WTC11 (cell line): ENCODE data around the gene ELAC2. TPM values are rescaled to one million over a fixed set of nuclear protein-coding genes. Genes with fewer than 3 reads are reported as not detected.

Experiments used
- ATAC-seq: fragments of 200-7000 bp; cut with Tn5 transposase; 2 replicates; pipeline ENCODE4 v1.10.0; 2021; ENCODE audit warnings: mild to moderate bottlenecking, moderate library complexity
- CTCF ChIA-PET: fragments of 300-600 bp; sonication (Branson Sonifier 250); formaldehyde crosslinking; loops from one replicate; lab custom pipeline; 2021; ENCODE audit warnings: antibody characterized with exemption; lab: Charles Lee
- POLR2A ChIA-PET: fragments of 350-600 bp; sonication (Branson Sonifier 250); formaldehyde crosslinking; loops from one replicate; lab custom pipeline; 2021; ENCODE audit warnings: antibody characterized with exemption; lab: Charles Lee
- DNase-seq: peaks from one replicate; pipeline ENCODE4 v3.0.0; 2021; ENCODE audit warnings: low spot score
- H3K27ac Mint-ChIP-seq: 2 replicates; pipeline ENCODE4 v1.8.0; 2021; ENCODE audit warnings: mixed read lengths
- H3K27me3 Mint-ChIP-seq: 2 replicates; pipeline ENCODE4 v1.8.0; 2021; ENCODE audit warnings: low read depth, mild to moderate bottlenecking, moderate library complexity, mixed read lengths
- H3K36me3 Mint-ChIP-seq: 2 replicates; pipeline ENCODE4 v1.8.0; 2021; ENCODE audit warnings: mixed read lengths
- H3K4me1 Mint-ChIP-seq: 2 replicates; pipeline ENCODE4 v1.8.0; 2022; ENCODE audit warnings: mixed read lengths
- H3K4me3 Mint-ChIP-seq: 2 replicates; pipeline ENCODE4 v1.8.0; 2021; ENCODE audit warnings: mild to moderate bottlenecking, moderate library complexity, mixed read lengths
- H3K9me3 Mint-ChIP-seq: 2 replicates; pipeline ENCODE4 v1.8.0; 2021; ENCODE audit warnings: mixed read lengths
- AFF4 ChIP-seq: sonication (generic); formaldehyde crosslinking; IDR thresholded peaks from 2 replicates; pipeline ENCODE4 v1.8.1; 2023; ENCODE audit warnings: mild to moderate bottlenecking, missing genetic modification reagents, borderline replicate concordance
- CTCF ChIP-seq: fragments of 200-600 bp; IDR thresholded peaks from 2 replicates; pipeline ENCODE4 v1.8.0; 2022; ENCODE audit warnings: antibody characterized with exemption
- E2F4 ChIP-seq: sonication (generic); formaldehyde crosslinking; IDR thresholded peaks from 2 replicates; pipeline ENCODE4 v1.8.1; 2022; ENCODE audit warnings: low read depth, mild to moderate bottlenecking, moderate library complexity, missing genetic modification reagents, borderline replicate concordance
- EMX1 ChIP-seq: fragments of 250-450 bp; sonication (Bioruptor Pico); IDR thresholded peaks from 2 replicates; pipeline ENCODE4 v1.8.0; 2021; ENCODE audit warnings: mild to moderate bottlenecking
- ETV6 ChIP-seq: sonication (generic); formaldehyde crosslinking; IDR thresholded peaks from 2 replicates; pipeline ENCODE4 v1.8.1; 2022; ENCODE audit warnings: mild to moderate bottlenecking, missing genetic modification reagents
- FOXK1 ChIP-seq: sonication (generic); formaldehyde crosslinking; IDR thresholded peaks from 2 replicates; pipeline ENCODE4 v1.8.0; 2022; ENCODE audit warnings: mild to moderate bottlenecking, moderate library complexity, missing genetic modification reagents
- GTF2I ChIP-seq: fragments of 250-450 bp; sonication (Bioruptor Pico); conservative IDR thresholded peaks from 2 replicates; pipeline ENCODE4 v1.4.0; 2021; ENCODE audit warnings: mild to moderate bottlenecking
- HMGA2 ChIP-seq: fragments of 250-450 bp; sonication (Bioruptor Pico); IDR thresholded peaks from 2 replicates; pipeline ENCODE4 v1.4.0; 2021; ENCODE audit warnings: mild to moderate bottlenecking, moderate library complexity
- HMGXB4 ChIP-seq: sonication (generic); formaldehyde crosslinking; IDR thresholded peaks from 2 replicates; pipeline ENCODE4 v1.8.1; 2023; ENCODE audit warnings: mild to moderate bottlenecking, moderate library complexity, missing genetic modification reagents
- KAT7 ChIP-seq: sonication (generic); formaldehyde crosslinking; IDR thresholded peaks from 2 replicates; pipeline ENCODE4 v1.8.1; 2023; ENCODE audit warnings: missing genetic modification reagents, mild to moderate bottlenecking, borderline replicate concordance
- NFE2L1 ChIP-seq: sonication (generic); formaldehyde crosslinking; IDR thresholded peaks from 2 replicates; pipeline ENCODE4 v1.8.1; 2023; ENCODE audit warnings: missing genetic modification reagents
- OVOL2 ChIP-seq: fragments of 250-450 bp; sonication (Bioruptor Pico); IDR thresholded peaks from 2 replicates; pipeline ENCODE4 v1.9.0; 2021; ENCODE audit warnings: mild to moderate bottlenecking, borderline replicate concordance
- PRDM15 ChIP-seq: sonication (generic); formaldehyde crosslinking; IDR thresholded peaks from 2 replicates; pipeline ENCODE4 v1.8.0; 2022; ENCODE audit warnings: missing genetic modification reagents
- PRRX2 ChIP-seq: fragments of 250-450 bp; sonication (Bioruptor Pico); IDR thresholded peaks from 2 replicates; pipeline ENCODE4 v1.8.0; 2021; ENCODE audit warnings: mild to moderate bottlenecking
- SMAD4 ChIP-seq: sonication (generic); formaldehyde crosslinking; IDR thresholded peaks from 2 replicates; pipeline ENCODE4 v1.8.0; 2022; ENCODE audit warnings: mild to moderate bottlenecking, missing genetic modification reagents
- TEAD1 ChIP-seq: sonication (generic); formaldehyde crosslinking; IDR thresholded peaks from 2 replicates; pipeline ENCODE4 v1.8.0; 2022; ENCODE audit warnings: mild to moderate bottlenecking, missing genetic modification reagents
- ZMAT4 ChIP-seq: fragments of 250-450 bp; sonication (Bioruptor Pico); IDR thresholded peaks from 2 replicates; pipeline ENCODE4 v1.9.0; 2021; ENCODE audit warnings: mild to moderate bottlenecking
- ZNF232 ChIP-seq: sonication (generic); formaldehyde crosslinking; IDR thresholded peaks from 2 replicates; pipeline ENCODE4 v1.8.0; 2022; ENCODE audit warnings: mild to moderate bottlenecking, missing genetic modification reagents
- total RNA-seq: library from RNA; stranded (reverse); gene quantifications from 3 replicates; pipeline ENCODE4 v1.2.3, GENCODE V29; 2021

The ELAC2 gene
- total RNA-seq, 1 experiment from 2014 or later = 86.9 TPM

GRCh38 chr17:12982224-12982623 is 35.6 kb downstream of the ELAC2 start:
- ATAC-seq (no peak), DNase-seq (no peak)
- H3K4me1 Mint-ChIP-seq = peaks cover 21% of the 10 kb centered on the region
- ChIA-PET CTCF (no interaction called here), POLR2A (no interaction called here)
- peaks cover 10% of the 10 kb centered on the region for H3K36me3 Mint-ChIP-seq
- no peak overlapping the region for H3K27ac Mint-ChIP-seq
- TF ChIP-seq ZMAT4 (no peak), E2F4 (CRISPR knock-in tag) (no peak), PRRX2 (CRISPR knock-in tag) (no peak)
- H3K9me3 Mint-ChIP-seq = no peaks in the 10 kb centered on the region
- no peaks in the 10 kb centered on the region for H3K27me3 Mint-ChIP-seq
- no peak overlapping the region for H3K4me3 Mint-ChIP-seq

GRCh38 chr17:12979826-12980500 is 37.9 kb downstream of the ELAC2 start:
- ChIA-PET POLR2A (no interaction called here), CTCF (interaction anchor here (0.6 kb wide), 2 partner anchors 52 to 238 kb away, joined by 3 read pairs; no protein-coding TSS in a partner anchor)
- no peak for ATAC-seq
- Mint-ChIP-seq H3K27me3 (no peaks in the 10 kb centered on the region), H3K4me1 (peaks cover 12% of the 10 kb centered on the region), H3K27ac (peak overlapping the region; percentile 27; the same call in 1 of the 2 replicates), H3K36me3 (peaks cover 10% of the 10 kb centered on the region), H3K4me3 (no peak overlapping the region), H3K9me3 (no peaks in the 10 kb centered on the region)
- no peak for TF ChIP-seq CTCF
- TF ChIP-seq SMAD4 = no peak
- TF ChIP-seq KAT7 (CRISPR knock-in tag) = no peak
- no peak for TF ChIP-seq GTF2I
- TF ChIP-seq HMGA2 (CRISPR knock-in tag) = no peak
- no peak for TF ChIP-seq FOXK1
- no peak for TF ChIP-seq NFE2L1
- no peak for TF ChIP-seq TEAD1 (CRISPR knock-in tag)
- no peak for TF ChIP-seq ZNF232 (CRISPR knock-in tag)
- no peak for DNase-seq

- ChIA-PET CTCF (no interaction called here), POLR2A (no interaction called here)
- Mint-ChIP-seq H3K4me1 (peaks cover 15% of the 10 kb centered on the region), H3K27me3 (no peaks in the 10 kb centered on the region), H3K36me3 (peaks cover 10% of the 10 kb centered on the region), H3K27ac (peak overlapping the region; percentile 27; the same call in 1 of the 2 replicates), H3K4me3 (no peak overlapping the region), H3K9me3 (no peaks in the 10 kb centered on the region)
- DNase-seq (no peak), ATAC-seq (no peak)
- TF ChIP-seq OVOL2 (no peak), EMX1 (CRISPR knock-in tag) (no peak), HMGXB4 (CRISPR knock-in tag) (no peak), PRDM15 (CRISPR knock-in tag) (no peak), TEAD1 (CRISPR knock-in tag) (no peak), ETV6 (no peak), AFF4 (CRISPR knock-in tag) (no peak)
Observed at GRCh38 chr17:12979246-12979645, 38.6 kb downstream of the ELAC2 start.
